Cortex of kidney (tissue), 1 donor: ENCODE data around the gene SBSN.

Source experiments
- DNase-seq: peaks from one replicate; lab custom pipeline; 2025; lab: John Stamatoyannopoulos, UW

Gene SBSN

GRCh38 chr19:35528218-35529038 is at the start of gene SBSN:
TSS of gene SBSN (minus strand) at chr19:35528311. CDS start at chr19:35528281, 30 bp downstream.
- DNase-seq = no peak

- DNase-seq = no peak
Observed at GRCh38 chr19:35571406-35571965, 43.4 kb upstream of the SBSN start.

GRCh38 chr19:35569281-35569781 is 41.2 kb upstream of the SBSN start:
- DNase-seq = no peak

GRCh38 chr19:35566738-35567137 is 38.6 kb upstream of the SBSN start:
- DNase-seq = no peak

- DNase-seq = no peak
Observed at GRCh38 chr19:35565016-35565856, 37.1 kb upstream of the SBSN start.

- no peak for DNase-seq
Observed at GRCh38 chr19:35563207-35563829, 35.2 kb upstream of the SBSN start, which contains the start of gene ATP4A. TSS of gene ATP4A (minus strand) at chr19:35563658. CDS start at chr19:35563629, 29 bp downstream.

GRCh38 chr19:35562776-35563175 is 34.7 kb upstream of the SBSN start:
- no peak for DNase-seq

- no peak for DNase-seq
Observed at GRCh38 chr19:35562336-35562735, 34.2 kb upstream of the SBSN start.

- no peak for DNase-seq
Observed at GRCh38 chr19:35561436-35561835, 33.3 kb upstream of the SBSN start.

GRCh38 chr19:35560677-35561076 is 32.6 kb upstream of the SBSN start:
- DNase-seq = no peak

- DNase-seq = no peak
Observed at GRCh38 chr19:35560271-35560670, 32.2 kb upstream of the SBSN start.

- DNase-seq = no peak
Observed at GRCh38 chr19:35559781-35560180, 31.7 kb upstream of the SBSN start.

- DNase-seq = no peak
Observed at GRCh38 chr19:35559281-35559659, 31.2 kb upstream of the SBSN start.

GRCh38 chr19:35558400-35559280 is 30.5 kb upstream of the SBSN start:
- DNase-seq = no peak

GRCh38 chr19:35557539-35558399 is 29.7 kb upstream of the SBSN start:
- DNase-seq = no peak

- no peak for DNase-seq
Observed at GRCh38 chr19:35556846-35557538, 28.9 kb upstream of the SBSN start.

GRCh38 chr19:35556025-35556590 is 28.0 kb upstream of the SBSN start:
- DNase-seq = no peak

- DNase-seq = no peak
Observed at GRCh38 chr19:35555301-35556005, 27.3 kb upstream of the SBSN start.
